ENCODE results near the gene CHI3L1. TPM values are rescaled to one million over a fixed set of nuclear protein-coding genes. Genes with fewer than 3 reads are reported as not detected.
A peak's percentile ranks its signal among the peaks of the same experiment; 100 is the strongest.

Gene CHI3L1
- total and polyA plus RNA-seq, 10 donors = 2.7 to 41.2 (median 15.5) TPM

GRCh38 chr1:203227371-203228083 is 41.0 kb upstream of the CHI3L1 start:
- no peak for DNase-seq
- WGBS, 5 donors = 80 to 91% (median 86%) methylated on average over 9 of the region's 9 CpGs
- TF ChIP-seq POLR2A (IDR thresholded peaks at IDR 0.05) (no peak), POLR2AphosphoS5 (IDR thresholded peaks at IDR 0.05) (no peak)
- TF ChIP-seq, protein P1, sequence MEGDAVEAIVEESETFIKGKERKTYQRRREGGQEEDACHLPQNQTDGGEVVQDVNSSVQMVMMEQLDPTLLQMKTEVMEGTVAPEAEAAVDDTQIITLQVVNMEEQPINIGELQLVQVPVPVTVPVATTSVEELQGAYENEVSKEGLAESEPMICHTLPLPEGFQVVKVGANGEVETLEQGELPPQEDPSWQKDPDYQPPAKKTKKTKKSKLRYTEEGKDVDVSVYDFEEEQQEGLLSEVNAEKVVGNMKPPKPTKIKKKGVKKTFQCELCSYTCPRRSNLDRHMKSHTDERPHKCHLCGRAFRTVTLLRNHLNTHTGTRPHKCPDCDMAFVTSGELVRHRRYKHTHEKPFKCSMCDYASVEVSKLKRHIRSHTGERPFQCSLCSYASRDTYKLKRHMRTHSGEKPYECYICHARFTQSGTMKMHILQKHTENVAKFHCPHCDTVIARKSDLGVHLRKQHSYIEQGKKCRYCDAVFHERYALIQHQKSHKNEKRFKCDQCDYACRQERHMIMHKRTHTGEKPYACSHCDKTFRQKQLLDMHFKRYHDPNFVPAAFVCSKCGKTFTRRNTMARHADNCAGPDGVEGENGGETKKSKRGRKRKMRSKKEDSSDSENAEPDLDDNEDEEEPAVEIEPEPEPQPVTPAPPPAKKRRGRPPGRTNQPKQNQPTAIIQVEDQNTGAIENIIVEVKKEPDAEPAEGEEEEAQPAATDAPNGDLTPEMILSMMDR (IDR thresholded peaks at IDR 0.05 in 8 of 11, conservative IDR thresholded peaks at IDR 0.05 in 3 of 11) = no peak
- Histone ChIP-seq H3K36me3 (peaks cover 0 to 8% (median 0%) of the 10 kb centered on the region in 6 donors), H3K27ac (no peak overlapping the region), H3K4me3 (no peak overlapping the region), H3K27me3 (replicated peaks in 1 of 7) (peaks cover 0 to 36% (median 0%) of the 10 kb centered on the region in 7 donors), H3K4me1 (peaks cover 0 to 7% (median 0%) of the 10 kb centered on the region in 6 donors), H3K9me3 (no peaks in the 10 kb centered on the region)
- intact Hi-C loops (cut with DNase I; ENCODE audit: low total_unique reads) = no loop called here

DNA sequence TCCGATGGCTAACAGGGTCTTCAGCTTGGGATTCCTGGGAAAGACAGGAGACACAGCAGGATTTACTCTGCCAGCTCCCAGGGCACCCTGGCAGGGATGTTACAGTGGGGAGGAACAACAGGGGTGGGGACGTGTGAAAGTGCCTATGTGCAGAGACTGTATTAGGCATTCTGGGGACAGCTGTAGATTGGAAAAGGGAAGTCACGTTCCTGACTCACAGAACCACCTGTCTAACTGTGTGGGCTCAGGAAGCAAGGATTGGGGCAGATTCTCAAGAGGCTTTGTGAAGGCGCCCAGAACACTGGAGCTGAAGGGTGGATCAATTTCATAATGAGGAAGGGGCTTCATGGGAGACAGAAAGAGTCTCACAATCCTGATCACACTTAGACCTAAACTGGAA is 38.6 kb upstream of the CHI3L1 start:
- Histone ChIP-seq H3K36me3 (peaks cover 0 to 8% (median 0%) of the 10 kb centered on the region in 6 donors), H3K27ac (no peak overlapping the region), H3K4me3 (no peak overlapping the region), H3K27me3 (replicated peaks in 1 of 7) (peaks cover 0 to 27% (median 0%) of the 10 kb centered on the region in 7 donors), H3K9me3 (no peaks in the 10 kb centered on the region), H3K4me1 (peaks cover 0 to 7% (median 0%) of the 10 kb centered on the region in 6 donors)
- TF ChIP-seq POLR2A (IDR thresholded peaks at IDR 0.05) = no peak
- TF ChIP-seq, protein P1 (IDR thresholded peaks at IDR 0.05 in 8 of 11, conservative IDR thresholded peaks at IDR 0.05 in 3 of 11) = no peak
- no peak for TF ChIP-seq POLR2AphosphoS5 (IDR thresholded peaks at IDR 0.05)
- intact Hi-C loops (cut with DNase I; ENCODE audit: low total_unique reads) = no loop called here
- 36 to 54% (median 39%) methylated on average over 4 of the region's 4 CpGs for WGBS, 5 donors
- DNase-seq = no peak

- Histone ChIP-seq H3K9me3 (no peaks in the 10 kb centered on the region), H3K4me1 (peaks cover 0 to under 1% (median 0%) of the 10 kb centered on the region in 6 donors), H3K36me3 (peaks cover 0 to 8% (median 0%) of the 10 kb centered on the region in 6 donors), H3K4me3 (no peak overlapping the region), H3K27me3 (replicated peaks in 1 of 7) (peaks cover 0 to 15% (median 0%) of the 10 kb centered on the region in 7 donors), H3K27ac (no peak overlapping the region)
- TF ChIP-seq POLR2AphosphoS5 (IDR thresholded peaks at IDR 0.05) (no peak), POLR2A (IDR thresholded peaks at IDR 0.05) (no peak)
- TF ChIP-seq, protein P1 (IDR thresholded peaks at IDR 0.05 in 8 of 11, conservative IDR thresholded peaks at IDR 0.05 in 3 of 11) = no peak
- intact Hi-C loops (cut with DNase I; ENCODE audit: low total_unique reads) = no loop called here
- 81 to 90% (median 84%) methylated on average over 16 to 18 of the region's 18 CpGs for WGBS, 5 donors
- peak; percentile 54 for DNase-seq
Measured at GRCh38 chr1:203223012-203223775, 36.7 kb upstream of the CHI3L1 start.

- no peak for TF ChIP-seq POLR2AphosphoS5 (IDR thresholded peaks at IDR 0.05)
- no peak for TF ChIP-seq POLR2A (IDR thresholded peaks at IDR 0.05)
- TF ChIP-seq, protein P1 (IDR thresholded peaks at IDR 0.05 in 8 of 11, conservative IDR thresholded peaks at IDR 0.05 in 3 of 11) = no peak
- Histone ChIP-seq H3K27me3 (replicated peaks in 1 of 7) (peaks cover 0 to 35% (median 5%) of the 10 kb centered on the region in 7 donors), H3K27ac (no peak overlapping the region), H3K4me1 (peaks cover 0 to 33% (median 15%) of the 10 kb centered on the region in 6 donors), H3K4me3 (no peak overlapping the region), H3K9me3 (no peaks in the 10 kb centered on the region), H3K36me3 (peaks cover 0 to 8% (median 0%) of the 10 kb centered on the region in 6 donors)
- intact Hi-C loops (cut with DNase I; ENCODE audit: low total_unique reads) = loop anchor here (5.0 kb wide), 1 partner anchor 103 kb away; no protein-coding TSS in a partner anchor
- WGBS, 5 donors = 79 to 90% (median 85%) methylated on average over 7 to 8 of the region's 8 CpGs
- DNase-seq = no peak
Measured at GRCh38 chr1:203219934-203220333, 33.4 kb upstream of the CHI3L1 start.
